Activated CD4-positive, alpha-beta T cell treated with anti-CD3 and anti-CD28 coated beads for 24 hours (primary cell): ENCODE results near the gene PRR3.

Experiments
- DNase-seq, 2 donors: peaks; one replicate each; pipeline ENCODE4 v3.0.0-alpha.2; 2020; ENCODE audit warnings: low read depth in 2 of 2

The PRR3 gene

DNA sequence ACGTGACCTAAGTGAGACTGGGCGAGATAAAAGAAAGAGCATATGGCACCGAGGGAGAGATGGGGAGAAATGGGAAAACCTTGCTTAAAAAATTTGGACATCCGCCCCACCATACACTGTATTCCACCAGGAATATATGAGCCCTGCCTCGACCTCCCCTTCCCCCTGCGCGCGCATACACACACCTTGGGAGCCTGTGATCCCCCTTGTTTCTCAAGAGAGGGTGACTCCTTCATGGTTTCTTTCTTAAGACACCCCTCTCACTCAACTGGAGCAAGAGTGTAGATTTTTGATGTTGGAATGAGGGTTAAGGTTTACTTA is 14.6 kb downstream of the PRR3 start:
- DNase-seq, result no peak

DNA sequence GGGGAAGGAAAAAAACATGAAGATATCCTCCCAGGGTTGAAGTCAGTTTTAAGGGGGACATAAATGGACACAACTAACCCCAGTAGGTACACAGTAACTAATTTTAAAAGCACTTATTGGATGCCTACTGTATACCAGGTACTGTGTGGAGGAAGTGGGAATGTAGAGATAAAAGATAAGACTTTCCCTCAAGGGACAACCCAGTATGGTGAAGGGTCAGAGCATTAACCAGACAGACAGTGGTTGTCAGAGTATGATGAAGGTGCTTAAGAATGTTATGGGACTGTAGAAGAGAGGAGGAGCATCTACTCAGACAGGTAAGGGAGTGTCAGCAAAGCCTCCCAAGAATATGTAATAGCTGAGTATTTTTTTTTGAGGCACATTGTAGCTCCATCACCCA is 15.1 kb downstream of the PRR3 start:
- no peak for DNase-seq

DNA sequence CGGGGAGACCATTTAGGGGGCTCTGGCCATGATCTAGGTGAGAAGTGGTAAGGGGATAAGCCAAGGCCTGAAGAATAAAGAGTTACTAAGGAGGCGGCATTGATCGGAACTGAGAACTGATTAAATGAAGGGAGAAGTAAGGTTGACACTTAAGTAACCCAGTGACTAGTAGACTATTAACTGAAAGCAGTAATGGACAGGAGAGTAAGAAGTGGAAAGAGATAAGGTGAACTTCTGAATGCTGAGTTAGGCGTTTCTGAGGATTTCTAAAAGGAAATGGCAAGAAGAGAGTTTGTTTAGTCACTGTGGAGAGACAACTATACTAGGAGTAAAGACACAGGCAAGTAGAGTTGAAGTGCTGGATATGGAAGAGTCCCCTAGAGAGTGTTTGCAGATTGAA is 16.0 kb downstream of the PRR3 start:
- no peak for DNase-seq

DNA sequence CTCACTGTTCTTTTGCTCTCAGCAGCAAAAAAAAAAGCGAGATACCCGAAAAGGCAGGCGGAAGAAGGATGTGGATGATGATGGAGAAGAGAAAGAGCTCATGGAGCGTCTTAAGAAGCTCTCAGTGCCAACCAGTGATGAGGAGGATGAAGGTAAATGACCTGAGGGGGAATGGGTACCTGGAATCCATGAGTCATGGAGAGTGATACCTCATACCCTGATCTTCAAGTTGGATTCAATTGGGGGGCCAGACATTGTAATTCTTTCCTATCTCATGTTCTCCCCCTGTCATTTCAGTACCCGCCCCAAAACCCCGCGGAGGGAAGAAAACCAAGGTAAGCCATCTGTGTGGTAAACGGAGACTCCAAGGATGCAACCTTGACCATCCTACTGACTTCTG is 21.0 kb downstream of the PRR3 start:
- no peak for DNase-seq

DNA sequence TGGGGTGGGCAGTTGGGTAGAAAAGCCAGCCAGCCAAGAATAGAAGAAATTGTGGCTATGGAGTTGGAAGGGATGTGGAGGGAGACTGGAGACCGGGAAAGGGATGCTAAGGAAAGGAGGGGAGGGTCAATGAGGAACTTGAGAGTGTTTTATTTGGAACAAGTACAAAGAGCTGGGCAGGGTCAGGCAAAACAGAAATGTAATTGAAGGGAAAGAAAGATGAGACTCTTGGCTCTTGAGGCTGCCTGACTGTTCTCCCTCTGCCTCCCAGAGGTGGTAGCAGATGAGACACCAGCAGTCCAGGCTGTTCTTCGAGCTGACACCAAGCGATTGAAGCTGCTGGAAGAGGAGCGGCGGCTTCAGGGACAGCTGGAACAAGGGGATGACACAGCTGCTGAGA is 26.8 kb downstream of the PRR3 start:
- no peak for DNase-seq

DNA sequence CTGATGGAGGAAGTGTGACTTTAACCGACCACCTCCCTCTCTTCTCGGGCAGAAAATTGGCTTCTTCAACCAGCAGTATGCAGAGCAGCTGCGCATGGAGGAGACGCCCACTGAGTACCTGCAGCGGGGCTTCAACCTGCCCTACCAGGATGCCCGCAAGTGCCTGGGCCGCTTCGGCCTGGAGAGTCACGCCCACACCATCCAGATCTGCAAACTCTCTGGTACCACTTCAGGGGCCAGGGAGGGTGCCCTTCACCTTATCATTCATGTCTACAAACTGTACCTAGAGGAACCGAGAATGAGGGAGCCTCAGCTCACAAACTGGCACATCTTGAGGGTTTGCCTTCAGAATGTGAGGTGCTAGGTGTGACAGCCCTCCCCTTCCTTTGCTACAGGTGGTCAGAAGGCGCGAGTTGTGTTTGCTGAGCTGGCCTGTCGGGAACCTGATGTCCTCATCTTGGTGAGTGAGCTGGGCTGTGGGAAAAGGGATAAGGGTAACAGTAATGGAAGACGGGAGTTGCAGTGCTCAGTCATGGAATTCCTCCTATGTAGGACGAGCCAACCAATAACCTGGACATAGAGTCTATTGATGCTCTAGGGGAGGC is 32.8 kb downstream of the PRR3 start:
- no peak for DNase-seq

DNA sequence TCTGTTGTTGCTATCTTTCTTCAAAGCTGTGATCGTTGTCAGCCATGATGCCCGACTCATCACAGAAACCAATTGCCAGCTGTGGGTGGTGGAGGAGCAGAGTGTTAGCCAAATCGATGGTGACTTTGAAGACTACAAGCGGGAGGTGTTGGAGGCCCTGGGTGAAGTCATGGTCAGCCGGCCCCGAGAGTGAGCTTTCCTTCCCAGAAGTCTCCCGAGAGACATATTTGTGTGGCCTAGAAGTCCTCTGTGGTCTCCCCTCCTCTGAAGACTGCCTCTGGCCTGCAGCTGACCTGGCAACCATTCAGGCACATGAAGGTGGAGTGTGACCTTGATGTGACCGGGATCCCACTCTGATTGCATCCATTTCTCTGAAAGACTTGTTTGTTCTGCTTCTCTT is 33.4 kb downstream of the PRR3 start:
- no peak for DNase-seq

DNA sequence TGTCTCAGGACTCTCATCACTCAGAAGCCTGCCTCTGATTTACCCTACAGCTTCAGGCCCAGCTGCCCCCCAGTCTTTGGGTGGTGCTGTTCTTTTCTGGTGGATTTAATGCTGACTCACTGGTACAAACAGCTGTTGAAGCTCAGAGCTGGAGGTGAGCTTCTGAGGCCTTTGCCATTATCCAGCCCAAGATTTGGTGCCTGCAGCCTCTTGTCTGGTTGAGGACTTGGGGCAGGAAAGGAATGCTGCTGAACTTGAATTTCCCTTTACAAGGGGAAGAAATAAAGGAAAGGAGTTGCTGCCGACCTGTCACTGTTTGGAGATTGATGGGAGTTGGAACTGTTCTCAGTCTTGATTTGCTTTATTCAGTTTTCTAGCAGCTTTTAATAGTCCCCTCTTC is 33.9 kb downstream of the PRR3 start:
- no peak for DNase-seq

DNA sequence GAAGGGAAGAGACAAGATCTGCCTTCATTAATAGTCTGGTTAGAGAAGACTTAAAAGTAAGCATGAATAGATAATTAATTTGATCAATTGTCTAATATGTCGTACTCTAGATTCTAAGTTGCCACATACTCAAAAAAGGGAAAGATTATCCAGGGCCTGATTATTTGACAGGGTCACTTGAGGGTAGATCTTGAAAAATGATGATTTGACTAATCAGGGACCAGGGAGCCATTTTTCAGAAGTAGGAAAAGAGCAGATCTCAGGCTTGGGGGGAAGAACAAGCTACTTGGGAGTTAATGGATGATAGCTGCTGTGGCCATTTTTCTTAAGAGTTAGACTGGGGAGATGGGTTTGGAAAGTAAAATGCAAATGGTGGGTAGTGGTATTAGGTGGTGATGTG is 35.2 kb downstream of the PRR3 start:
- no peak for DNase-seq

DNA sequence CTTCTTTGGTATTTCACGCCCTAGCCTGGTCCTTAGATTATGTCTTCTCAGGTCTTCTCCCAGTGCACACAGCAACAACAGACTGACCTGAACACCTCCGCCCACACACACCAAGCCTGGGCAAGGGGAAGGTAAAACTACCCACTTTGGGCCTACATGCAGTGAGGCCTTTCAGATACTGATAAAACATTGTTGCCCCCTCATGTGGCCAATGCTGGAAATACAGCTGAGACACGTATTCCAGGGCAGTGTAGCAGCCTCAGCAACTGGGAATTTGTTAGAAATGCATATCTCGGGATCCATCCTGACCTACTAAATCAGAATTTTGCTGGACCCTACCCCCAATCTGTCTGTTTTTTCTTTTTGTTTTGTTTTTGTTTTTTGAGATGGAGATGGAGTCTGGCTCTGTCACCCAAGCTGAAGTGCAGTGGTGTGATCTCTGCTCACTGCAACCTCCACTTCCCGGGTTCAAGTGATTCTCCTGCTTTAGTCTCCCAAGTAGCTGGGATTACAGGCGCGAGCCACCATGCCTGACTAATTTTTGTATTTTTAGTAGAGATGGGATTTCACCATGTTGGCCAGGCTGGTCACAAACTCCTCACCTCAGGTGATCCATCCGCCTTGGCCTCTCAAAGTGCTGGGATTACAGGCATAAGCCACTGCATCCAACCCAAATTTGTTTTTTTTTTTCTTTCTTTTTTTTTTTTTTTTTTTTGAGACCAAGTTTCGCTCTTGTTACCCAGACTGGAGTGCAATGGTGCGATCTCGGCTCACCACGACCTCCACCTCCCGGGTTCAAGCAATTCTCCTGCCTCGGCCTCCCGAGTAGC is 40.4 kb downstream of the PRR3 start:
- peak; percentile 70 to 81 for DNase-seq

DNA sequence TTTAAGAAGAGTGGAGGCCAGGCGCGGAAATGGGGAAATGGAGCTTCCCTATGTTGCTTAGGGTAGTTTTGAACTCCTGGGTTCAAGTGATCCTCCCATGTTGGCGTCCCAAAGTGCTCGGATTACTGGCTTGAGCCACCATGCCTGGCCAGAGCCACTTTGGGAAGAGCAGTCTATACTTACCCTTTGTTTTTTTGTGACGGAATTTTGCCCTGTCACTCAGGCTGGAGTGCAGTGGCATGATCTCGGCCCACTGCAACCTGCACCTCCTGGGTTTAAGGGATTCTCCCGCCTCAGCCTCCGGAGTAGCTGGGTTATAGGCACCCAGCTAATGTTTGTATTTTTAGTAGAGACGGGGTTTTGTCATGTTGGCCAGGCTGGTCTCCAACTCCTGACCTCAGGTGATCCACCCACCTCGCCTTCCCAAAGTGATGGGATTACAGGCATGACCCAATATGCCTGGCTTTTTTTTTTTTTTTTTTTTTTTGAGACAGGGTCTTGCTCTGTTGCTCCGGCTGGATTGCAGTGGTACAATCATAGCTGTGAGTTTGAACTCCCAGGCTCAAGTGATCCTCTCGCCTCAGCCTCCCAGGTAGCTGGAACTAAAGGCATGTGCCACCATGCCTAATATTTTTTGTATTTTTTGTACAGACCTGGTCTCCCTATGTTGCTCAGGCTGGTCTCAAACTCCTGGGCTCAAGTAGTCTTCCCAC is 42.0 kb downstream of the PRR3 start:
- no peak for DNase-seq

DNA sequence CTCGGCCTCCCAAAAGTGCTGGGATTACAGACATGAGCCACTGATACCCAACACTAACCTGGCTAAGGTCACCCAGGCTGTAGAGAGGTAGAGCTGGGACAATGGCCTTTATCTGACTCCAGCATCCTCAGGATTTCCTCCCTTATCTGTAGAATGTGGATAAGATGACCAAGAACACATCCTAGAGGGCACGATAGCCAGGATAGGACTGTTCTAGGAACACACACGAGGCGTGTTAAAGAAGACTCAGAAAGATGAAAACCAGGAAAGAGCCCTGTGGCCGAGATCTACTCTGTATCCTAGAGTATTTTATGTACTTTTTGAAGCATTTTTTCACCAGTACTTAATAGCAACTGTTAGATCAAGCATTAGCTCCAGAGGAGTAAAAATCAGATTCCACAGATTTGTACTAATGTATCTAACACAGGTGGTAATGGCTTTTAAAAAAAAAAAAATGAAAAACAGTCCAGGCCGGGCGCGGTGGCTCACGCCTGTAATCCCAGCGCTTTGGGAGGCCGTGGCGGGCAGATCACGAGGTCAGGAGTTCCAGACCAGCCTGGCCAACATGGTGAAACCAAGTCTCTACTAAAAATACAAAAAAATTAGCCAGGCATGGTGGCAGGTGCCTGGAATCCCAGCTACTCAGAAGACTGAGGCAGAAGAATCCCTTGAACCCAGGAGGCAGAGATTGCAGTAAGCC is 42.7 kb downstream of the PRR3 start:
- DNase-seq, result no peak

DNA sequence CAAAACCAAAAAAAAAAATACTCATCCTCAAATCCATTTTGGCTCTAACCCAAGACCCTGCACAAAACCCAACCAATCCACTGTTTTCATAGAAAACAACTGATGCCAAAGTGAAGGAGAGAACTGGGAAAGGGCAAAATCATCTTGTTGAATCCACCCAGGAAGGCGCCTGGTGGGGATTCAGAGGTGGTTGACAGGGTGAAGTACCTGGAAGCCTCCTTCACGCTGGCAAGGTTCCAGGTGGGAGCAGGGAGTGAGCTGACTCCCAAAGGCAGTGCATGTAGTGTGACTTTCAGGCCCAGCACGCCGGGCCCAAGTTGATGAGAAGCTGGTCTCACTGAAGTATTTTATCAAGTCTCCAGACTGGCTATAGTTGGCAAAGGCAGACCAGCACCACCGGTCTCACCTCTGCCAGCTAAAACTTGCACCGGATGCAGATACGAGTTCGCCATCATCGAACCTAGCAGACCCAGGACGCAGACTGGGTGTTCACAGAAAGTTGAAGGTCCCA is 43.4 kb downstream of the PRR3 start:
- no peak for DNase-seq

DNA sequence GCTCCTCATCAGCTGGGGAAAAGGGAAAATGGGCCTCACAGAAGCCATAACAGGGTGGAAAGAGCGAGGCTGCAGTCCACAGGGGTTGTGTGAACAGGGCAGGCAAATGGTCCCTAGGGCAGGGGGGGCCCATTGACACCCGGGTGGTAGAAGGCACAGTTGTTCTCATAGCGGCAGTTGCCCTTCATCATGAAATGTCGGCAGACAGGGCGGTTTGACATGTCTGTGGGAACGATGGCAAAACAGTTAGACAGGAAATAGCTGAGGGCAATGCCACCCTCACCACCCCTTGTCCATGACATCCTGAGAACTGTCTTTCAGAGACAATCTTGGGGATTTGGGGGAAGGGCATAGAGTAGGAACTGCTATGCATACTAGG is 44.3 kb downstream of the PRR3 start:
- DNase-seq, result no peak

DNA sequence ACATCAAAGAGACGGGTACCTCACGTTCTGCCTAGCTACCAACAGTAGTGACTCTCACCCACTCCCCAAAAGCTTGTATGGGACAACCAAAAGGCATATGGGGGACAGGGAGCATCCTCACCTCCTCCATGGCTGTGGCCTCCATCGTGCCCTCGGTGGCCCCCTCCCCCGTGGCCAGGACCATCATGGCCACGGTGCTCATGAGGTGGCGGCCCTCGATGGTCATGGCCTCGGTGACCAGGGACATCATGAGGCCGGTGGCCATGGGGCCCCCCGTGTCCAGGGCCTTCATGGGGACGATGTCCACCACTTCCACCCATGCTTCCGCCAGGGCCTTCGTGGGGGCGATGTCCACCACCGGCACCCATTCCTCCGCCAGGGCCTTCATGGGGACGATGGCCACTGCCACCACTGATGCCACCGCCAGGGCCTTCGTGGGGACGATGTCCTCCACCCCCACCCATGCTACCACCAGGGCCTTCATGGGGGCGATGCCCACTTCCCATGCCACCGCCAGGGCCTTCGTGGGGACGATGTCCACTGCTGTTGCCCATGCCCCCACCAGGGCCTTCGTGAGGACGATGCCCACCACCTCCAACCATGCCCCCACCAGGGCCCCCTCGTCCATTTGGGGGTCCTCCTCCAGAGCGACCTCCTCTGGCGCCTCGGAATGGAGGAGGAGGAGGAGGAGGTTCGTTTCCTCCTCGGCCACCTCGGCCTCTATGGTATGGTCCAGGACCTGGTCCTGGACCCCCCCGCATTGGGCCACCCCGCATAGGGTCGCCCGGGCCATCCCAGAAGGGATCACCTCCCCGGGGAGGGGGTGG is 44.9 kb downstream of the PRR3 start:
- no peak for DNase-seq

DNA sequence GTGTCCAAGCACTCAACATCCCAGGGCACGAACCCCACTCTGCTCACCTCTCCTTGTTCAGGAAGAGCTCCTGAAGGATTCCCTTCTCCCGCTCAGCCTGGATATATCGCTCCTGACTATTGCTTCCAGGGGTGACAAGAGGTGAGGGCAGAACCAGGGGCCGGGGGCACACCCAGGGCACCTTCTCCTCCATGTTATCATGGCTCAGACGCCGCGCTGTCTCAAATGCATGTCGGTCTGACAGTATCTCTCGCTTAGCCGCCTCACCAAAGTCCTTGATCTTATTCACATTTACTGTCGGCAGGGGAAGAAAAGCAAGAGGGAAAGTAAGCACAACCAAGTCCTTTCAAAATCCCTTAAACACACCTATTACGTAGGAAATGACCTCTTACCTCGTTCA is 46.9 kb downstream of the PRR3 start:
- DNase-seq, result no peak

DNA sequence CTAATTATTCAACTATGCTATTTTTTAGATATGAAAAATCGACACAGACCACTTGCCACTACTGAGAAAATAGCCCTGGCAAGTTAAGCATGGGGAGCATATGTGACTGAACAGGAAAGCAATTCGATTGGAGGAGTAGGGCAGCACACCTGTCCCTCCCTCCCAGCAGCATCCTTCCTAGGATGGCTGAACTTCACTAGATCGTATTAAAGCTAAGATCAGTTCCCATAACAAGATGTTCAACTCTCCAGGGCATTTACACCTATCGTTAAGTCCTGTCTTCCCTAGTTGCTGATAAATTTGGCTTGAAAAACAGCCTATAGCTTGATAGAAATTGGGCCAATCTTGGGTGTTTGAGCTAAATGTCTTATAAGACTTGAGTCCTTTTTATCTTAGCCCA is 53.0 kb downstream of the PRR3 start:
- no peak for DNase-seq

DNA sequence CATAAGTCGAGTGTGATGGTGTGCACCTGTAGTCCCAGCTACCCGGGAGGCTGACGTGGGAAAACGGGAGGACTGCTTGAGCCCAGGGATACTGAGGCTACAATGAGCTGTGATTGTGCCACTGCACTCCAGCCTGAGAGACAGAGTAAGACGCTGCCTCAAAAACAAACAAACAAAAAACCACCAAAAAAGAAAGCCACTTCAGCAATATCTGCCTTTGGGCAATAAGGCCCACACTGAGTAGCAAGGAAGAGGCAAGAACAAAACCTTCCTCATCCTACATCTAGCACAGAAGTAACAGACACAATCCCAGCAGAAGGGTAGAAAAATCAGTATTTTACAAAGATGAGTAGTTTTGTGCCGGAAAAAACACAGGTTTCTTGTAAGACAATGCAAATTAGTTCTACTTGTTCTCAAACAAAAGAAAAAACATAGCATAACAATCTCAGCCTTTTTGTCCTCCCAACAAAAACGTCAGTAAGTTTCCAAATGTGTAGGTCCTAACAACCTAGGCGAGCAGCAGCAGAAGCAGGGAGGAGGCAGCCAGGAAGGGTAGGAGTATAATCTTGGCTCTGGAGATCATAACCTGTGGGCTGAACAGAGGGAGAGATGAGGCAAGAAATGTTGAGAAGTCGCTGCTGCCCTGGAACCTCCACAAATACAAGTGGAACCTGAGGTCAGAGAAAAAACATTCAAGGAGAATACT is 54.2 kb downstream of the PRR3 start:
- DNase-seq, result no peak

DNA sequence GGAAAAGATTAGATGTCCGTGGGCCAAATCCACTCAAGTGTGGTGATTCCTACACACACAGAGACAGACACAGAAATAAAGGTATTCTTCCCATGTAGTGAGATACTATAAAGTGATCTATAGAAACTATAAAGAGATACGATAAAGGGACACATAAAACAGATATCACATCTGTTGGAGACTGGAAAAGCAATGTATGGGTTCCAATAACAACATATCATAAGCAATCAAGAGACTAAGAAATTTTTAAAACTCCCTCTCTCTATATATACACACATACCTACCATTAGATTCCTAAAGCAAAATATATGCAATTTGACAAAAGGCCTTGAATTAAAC is 54.7 kb downstream of the PRR3 start:
- DNase-seq, result no peak

DNA sequence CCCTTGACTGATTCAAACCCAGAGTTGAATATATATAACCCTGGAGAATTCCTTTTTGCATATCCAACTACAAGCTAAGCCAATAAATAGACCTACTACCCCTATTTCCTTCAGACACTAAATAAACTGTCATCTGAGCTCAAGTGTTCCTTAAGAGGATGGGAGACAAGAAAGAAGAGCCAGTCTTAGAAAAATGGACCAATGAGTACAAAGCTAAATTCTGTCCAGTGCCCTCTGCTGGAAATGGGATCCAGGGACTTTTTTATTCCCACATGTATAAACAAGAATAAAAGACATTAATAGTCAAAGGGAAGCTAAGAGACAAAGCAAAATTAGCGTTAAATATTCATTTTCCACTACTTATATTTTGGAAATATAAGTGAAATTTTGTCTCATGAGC is 55.1 kb downstream of the PRR3 start:
- no peak for DNase-seq

DNA sequence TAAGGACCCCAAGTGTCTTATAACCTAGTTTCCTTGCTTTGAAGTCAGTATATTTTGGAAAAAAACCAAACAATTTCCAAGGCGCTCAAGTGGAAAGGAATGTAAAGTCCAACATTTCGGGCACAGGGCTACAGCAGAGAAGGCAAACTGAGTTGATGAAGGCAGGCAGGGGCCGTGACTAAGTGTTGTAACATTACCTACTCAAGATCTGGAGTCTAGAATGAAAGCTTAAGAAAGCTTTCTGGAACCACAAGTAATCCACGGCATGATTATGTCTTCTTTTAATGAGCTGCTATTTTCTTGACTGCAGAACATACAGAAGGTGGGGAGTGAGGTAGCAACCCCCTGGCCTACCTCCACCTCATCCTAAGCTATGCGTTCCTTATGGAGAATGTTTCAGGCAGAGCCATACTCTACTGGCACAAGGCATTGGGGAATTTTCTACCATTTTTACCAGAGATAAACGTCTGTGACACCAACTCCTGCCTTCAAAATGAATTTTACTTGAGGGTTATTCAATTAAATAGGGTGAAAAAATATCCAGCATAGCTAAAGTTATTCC is 55.7 kb downstream of the PRR3 start:
- DNase-seq, result no peak
